Hematopoietic multipotent progenitor cell (in vitro differentiated cells): ENCODE measurements around the gene AP1S1. TPM values are rescaled to one million over a fixed set of nuclear protein-coding genes. Genes with fewer than 3 reads are reported as not detected.
"Not testable (repeated sequence)": the region's sequence is repeated elsewhere in the genome, so short reads cannot be mapped to it uniquely, and the experiment has no call there.

Source experiments
- DNase-seq, 3 donors: peaks; one replicate each; pipeline ENCODE4 v3.0.0-alpha.2; 2011 to 2015; ENCODE audit warnings: low read depth in 2 of 3, low spot score in 2 of 3
- total RNA-seq: library from RNA; depleted of rRNA; stranded (reverse); fragments of >200 nt; gene quantifications from one replicate; pipeline ENCODE4 v1.2.3, GENCODE V29; 2012

Gene AP1S1
- total RNA-seq, result 27.2 TPM

- peak; percentile 90 to 93 (median 90) for DNase-seq
These were observed at the start of gene AP1S1 for GRCh38 chr7:101153969-101154692. TSS of gene AP1S1 (plus strand) at chr7:101154476. CDS start at chr7:101154515, 39 bp downstream.

GRCh38 chr7:101104799-101105198 lies 49.5 kb upstream of the AP1S1 start:
- DNase-seq, result no peak

- not testable (repeated sequence) for DNase-seq
These were observed 49.0 kb upstream of the AP1S1 start for GRCh38 chr7:101105248-101105647.

DNA sequence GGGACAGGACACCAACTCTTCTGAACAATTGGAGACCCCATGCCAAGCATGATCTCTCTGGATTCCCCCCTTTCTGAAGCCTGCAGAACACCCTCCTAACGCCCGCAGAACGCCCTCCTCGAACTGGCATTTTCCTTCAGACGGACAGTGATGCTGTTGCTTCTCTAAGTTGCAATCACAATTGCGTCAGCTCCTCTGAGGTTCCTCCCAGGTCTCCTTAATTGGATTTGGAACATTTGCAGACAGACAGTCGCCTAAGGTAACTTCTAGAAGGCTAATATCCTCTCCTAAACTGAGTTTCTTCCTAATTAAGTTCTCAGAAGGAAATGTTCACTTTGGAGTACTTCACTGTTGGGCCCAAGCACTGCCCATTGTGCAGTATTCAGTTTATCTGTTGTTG lies 47.9 kb upstream of the AP1S1 start:
- DNase-seq, result no peak

- no peak for DNase-seq
These were observed 45.9 kb upstream of the AP1S1 start for GRCh38 chr7:101108330-101108857.

GRCh38 chr7:101108961-101109360 lies 45.3 kb upstream of the AP1S1 start:
- DNase-seq, result no peak

- no peak for DNase-seq
These were observed 44.9 kb upstream of the AP1S1 start for GRCh38 chr7:101109368-101109767.

DNA sequence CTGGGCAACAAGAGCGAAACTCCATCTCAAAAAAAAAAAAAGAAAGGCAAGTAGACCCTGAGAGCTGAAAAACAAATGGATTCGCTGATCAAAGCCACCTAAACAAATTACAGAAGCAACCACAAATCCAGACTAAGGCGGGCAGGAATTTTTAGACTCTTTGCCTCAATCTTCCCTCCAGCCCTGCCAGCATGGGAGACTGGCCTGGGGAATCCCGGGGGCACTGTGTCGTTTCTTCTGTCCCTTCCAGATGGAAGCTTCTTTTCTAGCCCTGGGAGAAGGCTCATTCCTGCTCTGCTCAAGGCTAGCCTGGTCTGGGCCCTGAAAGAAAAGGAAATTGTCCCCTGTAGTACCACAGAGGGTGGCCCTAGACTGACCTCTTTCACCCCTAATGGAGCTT lies 43.0 kb upstream of the AP1S1 start:
- no peak for DNase-seq

DNA sequence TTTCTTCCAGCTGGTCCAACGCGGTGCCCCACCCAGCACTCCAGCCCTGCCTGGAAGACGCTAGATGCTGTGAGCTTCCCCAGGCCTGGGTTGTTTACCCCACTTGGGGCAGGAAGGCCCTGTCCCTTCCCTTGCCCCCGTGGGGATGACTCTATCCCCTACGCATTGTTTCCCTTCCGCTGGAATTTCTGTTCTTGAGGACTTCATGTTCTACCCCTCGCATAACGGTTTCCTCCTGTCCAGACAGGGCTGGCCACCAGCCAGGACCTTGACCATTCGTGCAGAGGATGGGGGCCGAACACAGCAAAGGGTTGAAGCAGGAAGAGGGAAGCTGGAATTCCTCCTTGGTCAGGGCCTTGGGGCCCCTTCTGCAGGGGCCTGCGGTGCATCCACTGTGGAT lies 42.0 kb upstream of the AP1S1 start:
- no peak for DNase-seq

GRCh38 chr7:101113140-101113539 lies 41.1 kb upstream of the AP1S1 start:
- not testable (repeated sequence) for DNase-seq

DNA sequence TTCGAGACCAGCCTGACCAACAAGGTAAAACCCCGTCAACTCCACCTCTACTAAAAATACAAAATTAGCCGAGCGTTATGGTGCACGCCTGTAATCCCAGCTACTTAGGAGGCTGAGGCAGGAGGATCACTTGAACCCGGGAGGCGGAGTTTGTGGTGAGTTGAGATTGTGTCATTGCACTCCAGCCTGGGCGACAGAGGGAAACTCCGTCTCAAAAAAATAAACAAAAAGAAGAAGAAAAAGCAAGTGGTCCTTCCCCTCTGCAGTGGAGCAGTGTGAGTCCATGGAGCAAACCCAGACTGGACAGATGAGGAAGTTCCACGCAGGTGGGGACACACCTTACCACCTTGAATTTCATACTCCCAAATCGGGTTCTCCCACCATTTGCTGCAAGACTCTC lies 40.4 kb upstream of the AP1S1 start:
- DNase-seq, result no peak

GRCh38 chr7:101114492-101114891 lies 39.8 kb upstream of the AP1S1 start:
- no peak for DNase-seq

GRCh38 chr7:101115215-101115614 lies 39.1 kb upstream of the AP1S1 start:
- DNase-seq, result no peak

DNA sequence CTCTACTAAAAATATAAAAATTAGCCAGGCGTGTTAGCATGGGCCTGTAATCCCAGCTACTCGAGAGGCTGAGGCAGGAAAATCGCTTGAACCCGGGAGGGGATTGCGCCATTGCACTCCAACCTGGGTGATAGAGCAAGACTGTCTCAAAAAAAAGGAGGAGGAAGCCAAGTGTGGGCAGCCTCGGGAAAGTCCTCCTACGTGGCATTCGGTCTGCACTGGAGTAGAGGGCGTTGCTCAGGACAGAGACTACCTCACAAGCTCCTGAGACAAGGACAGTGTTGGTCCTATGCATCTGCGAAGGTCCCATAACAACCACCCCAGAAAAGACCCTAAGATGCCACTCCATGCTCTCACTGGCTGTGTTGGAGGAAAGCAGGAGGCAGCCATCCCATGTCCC lies 37.4 kb upstream of the AP1S1 start:
- no peak for DNase-seq

GRCh38 chr7:101118856-101119255 lies 35.4 kb upstream of the AP1S1 start:
- no peak for DNase-seq

GRCh38 chr7:101119876-101120275 lies 34.4 kb upstream of the AP1S1 start:
- no peak for DNase-seq

GRCh38 chr7:101120315-101120714 lies 34.0 kb upstream of the AP1S1 start:
- DNase-seq, result no peak

GRCh38 chr7:101121631-101121990 lies 32.7 kb upstream of the AP1S1 start:
- not testable (repeated sequence) for DNase-seq

GRCh38 chr7:101121991-101122932 lies 32.0 kb upstream of the AP1S1 start:
- no peak for DNase-seq

GRCh38 chr7:101122933-101123702 lies 31.2 kb upstream of the AP1S1 start:
- DNase-seq, result no peak

DNA sequence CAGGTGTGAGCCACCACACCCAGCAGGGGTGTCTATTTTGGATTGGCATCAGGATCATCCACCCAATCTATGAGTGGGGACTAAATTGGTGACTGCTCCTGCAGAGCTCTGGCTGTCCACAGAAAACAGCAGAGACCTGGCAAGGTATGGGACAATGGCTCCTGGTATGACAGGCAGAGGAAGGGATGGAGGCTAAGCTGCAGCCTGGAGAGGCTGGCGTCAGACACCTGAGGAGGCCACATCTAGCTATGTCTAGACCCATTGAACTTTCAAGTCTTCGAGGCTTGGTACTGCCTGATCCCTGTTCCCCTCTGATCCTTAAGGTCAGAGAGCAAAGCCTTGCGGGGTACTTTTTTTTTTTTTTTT lies 30.6 kb upstream of the AP1S1 start:
- DNase-seq, result no peak
